PC-3 (cell line): ENCODE data around the gene PPP1R2. TPM values are rescaled to one million over a fixed set of nuclear protein-coding genes. Genes with fewer than 3 reads are reported as not detected.

Source experiments
- ATAC-seq: fragments of 200-7000 bp; cut with Tn5 transposase; 2 replicates; pipeline ENCODE4 v1.9.1; 2020; ENCODE audit warnings: mild to moderate bottlenecking, moderate library complexity
- BruUV-seq: library from RNA; stranded (reverse); fragments of 400-500 nt; replicated peaks from 2 replicates; lab custom pipeline; 2021; lab: Mats Ljungman, UMichigan
- CTCF ChIA-PET: fragments of 300-600 bp; sonication (Branson Sonifier 250); formaldehyde crosslinking; loops from one replicate; lab custom pipeline; 2022; ENCODE audit warnings: antibody characterized with exemption; lab: Charles Lee
- POLR2A ChIA-PET: fragments of 300-600 bp; sonication (Branson Sonifier 250); formaldehyde crosslinking; loops from one replicate; lab custom pipeline; 2022; ENCODE audit warnings: antibody characterized with exemption; ENCODE audit not compliant: unreplicated experiment; lab: Charles Lee
- DNase-seq: peaks from one replicate; pipeline ENCODE4 v3.0.0-alpha.2; 2015
- H2AFZ ChIP-seq: fragments of 300-600 bp; sonication (generic); 2 replicates; pipeline ENCODE4 v1.6.0; 2016; ENCODE audit warnings: antibody characterized with exemption, low read length
- H3F3A ChIP-seq: fragments of 300-600 bp; sonication (generic); one replicate; pipeline ENCODE4 v1.6.0; 2017; ENCODE audit warnings: antibody characterized with exemption, low read length, control low read depth, mild to moderate bottlenecking; ENCODE audit not compliant: unreplicated experiment
- H3K27ac ChIP-seq: fragments of 300-600 bp; sonication (generic); 2 replicates; pipeline ENCODE4 v1.5.1; 2016; ENCODE audit warnings: mild to moderate bottlenecking, low read length
- H3K27me3 ChIP-seq: fragments of 300-600 bp; sonication (generic); 2 replicates; pipeline ENCODE4 v1.6.1; 2016; ENCODE audit warnings: low read length, mixed read lengths
- H3K36me3 ChIP-seq: fragments of 300-600 bp; sonication (generic); 2 replicates; pipeline ENCODE4 v1.6.1; 2016; ENCODE audit warnings: low read depth, mixed run types, low read length, mixed read lengths
- H3K4me1 ChIP-seq: fragments of 300-600 bp; sonication (generic); 2 replicates; pipeline ENCODE4 v1.5.1; 2016; ENCODE audit warnings: low read length; ENCODE audit not compliant: insufficient read depth
- H3K4me2 ChIP-seq: fragments of 300-600 bp; sonication (generic); 2 replicates; pipeline ENCODE4 v1.6.0; 2016; ENCODE audit warnings: low read length
- H3K4me3 ChIP-seq: fragments of 300-600 bp; sonication (generic); 2 replicates; pipeline ENCODE4 v1.5.1; 2016; ENCODE audit warnings: mild to moderate bottlenecking, low read length, mixed read lengths
- H3K79me2 ChIP-seq: fragments of 300-600 bp; sonication (generic); 2 replicates; pipeline ENCODE4 v1.6.1; 2017; ENCODE audit warnings: low read length, mixed read lengths
- H3K9ac ChIP-seq: fragments of 300-600 bp; sonication (generic); 2 replicates; pipeline ENCODE4 v1.6.0; 2016; ENCODE audit warnings: mild to moderate bottlenecking, low read length
- H3K9me2 ChIP-seq: fragments of 300-600 bp; sonication (generic); replicated peaks from 2 replicates; pipeline ENCODE4 v1.6.1; 2016; ENCODE audit warnings: mixed run types, low read length, mixed read lengths
- H3K9me3 ChIP-seq: fragments of 300-600 bp; sonication (generic); 2 replicates; pipeline ENCODE4 v1.6.1; 2016; ENCODE audit warnings: low read length, mixed read lengths
- H4K20me1 ChIP-seq: fragments of 300-600 bp; sonication (generic); 2 replicates; pipeline ENCODE4 v1.6.1; 2016; ENCODE audit warnings: low read length, mixed read lengths
- EZH2 ChIP-seq: fragments of 300-600 bp; sonication (generic); IDR thresholded peaks from one replicate; pipeline ENCODE4 v1.6.1; 2017; ENCODE audit warnings: antibody characterized with exemption, mild to moderate bottlenecking, low read length; ENCODE audit not compliant: unreplicated experiment
- EZH2phosphoT487 ChIP-seq: fragments of 300-600 bp; sonication (generic); IDR thresholded peaks from 2 replicates; pipeline ENCODE4 v1.6.1; 2018; ENCODE audit warnings: mild to moderate bottlenecking, antibody characterized with exemption, low read length, borderline replicate concordance
- intact Hi-C: fragments of 100-400 bp; cut with micrococcal nuclease; formaldehyde crosslinking; loops from 2 replicates; pipeline ENCODE4 v1.9.0; 2023
- total RNA-seq: library from RNA; depleted of rRNA; stranded (reverse); fragments of >200 nt; gene quantifications from 2 replicates; pipeline ENCODE4 v1.2.3, GENCODE V29; 2014
- TF ChIP-seq, protein P1 (sequence below): fragments of 300-600 bp; sonication (generic); conservative IDR thresholded peaks from 2 replicates; pipeline ENCODE4 v1.5.1; 2017; ENCODE audit warnings: antibody characterized with exemption, low read depth, mild to moderate bottlenecking, low read length

Gene PPP1R2
- total RNA-seq, 1 experiment from 2014 or later = 132 TPM

DNA sequence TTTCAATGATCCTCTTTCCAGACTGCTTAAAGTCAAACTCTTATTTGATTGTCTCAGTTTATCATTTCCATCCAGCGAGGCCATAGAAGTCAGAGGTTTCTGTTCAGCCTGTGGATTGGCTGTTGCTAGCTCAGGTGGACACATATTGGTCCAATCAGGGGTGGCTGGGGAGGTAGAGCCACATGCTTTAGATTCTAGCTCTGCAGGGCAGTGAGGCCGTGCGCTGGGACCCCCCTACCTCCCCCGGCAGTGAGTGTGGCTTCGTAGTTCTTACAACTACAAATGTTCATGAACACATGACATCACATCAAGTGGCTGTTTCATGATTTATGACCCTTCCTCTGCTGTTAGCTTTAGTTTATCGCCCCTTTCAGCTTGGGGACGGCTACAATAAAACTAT lies 22.6 kb upstream of the PPP1R2 start:
- BruUV-seq = no TSS peak
- POLR2A ChIA-PET = no interaction called here
- no peak for TF ChIP-seq EZH2phosphoT487
- TF ChIP-seq, protein P1, sequence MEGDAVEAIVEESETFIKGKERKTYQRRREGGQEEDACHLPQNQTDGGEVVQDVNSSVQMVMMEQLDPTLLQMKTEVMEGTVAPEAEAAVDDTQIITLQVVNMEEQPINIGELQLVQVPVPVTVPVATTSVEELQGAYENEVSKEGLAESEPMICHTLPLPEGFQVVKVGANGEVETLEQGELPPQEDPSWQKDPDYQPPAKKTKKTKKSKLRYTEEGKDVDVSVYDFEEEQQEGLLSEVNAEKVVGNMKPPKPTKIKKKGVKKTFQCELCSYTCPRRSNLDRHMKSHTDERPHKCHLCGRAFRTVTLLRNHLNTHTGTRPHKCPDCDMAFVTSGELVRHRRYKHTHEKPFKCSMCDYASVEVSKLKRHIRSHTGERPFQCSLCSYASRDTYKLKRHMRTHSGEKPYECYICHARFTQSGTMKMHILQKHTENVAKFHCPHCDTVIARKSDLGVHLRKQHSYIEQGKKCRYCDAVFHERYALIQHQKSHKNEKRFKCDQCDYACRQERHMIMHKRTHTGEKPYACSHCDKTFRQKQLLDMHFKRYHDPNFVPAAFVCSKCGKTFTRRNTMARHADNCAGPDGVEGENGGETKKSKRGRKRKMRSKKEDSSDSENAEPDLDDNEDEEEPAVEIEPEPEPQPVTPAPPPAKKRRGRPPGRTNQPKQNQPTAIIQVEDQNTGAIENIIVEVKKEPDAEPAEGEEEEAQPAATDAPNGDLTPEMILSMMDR = no peak
- no peak for TF ChIP-seq EZH2

DNA sequence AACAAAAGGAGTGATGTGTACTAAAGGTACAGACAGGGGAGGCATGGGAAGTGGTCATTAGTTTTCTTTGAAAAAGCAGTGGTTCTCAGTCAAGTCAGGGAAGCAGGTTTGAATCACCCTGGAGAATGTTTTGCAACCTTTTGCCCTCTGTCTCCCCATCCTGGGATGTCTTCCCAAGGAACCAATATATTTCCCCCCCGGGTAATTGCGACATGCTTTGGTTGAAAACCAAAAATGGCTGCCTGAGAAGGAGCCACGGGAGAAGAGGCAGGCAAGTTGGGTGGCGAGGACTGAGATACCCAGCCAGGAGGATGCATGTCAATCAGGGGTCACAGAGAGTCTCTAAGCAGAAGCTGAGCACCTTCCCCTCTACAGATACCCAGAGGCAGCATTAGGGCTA lies 20.2 kb upstream of the PPP1R2 start:
- ChIA-PET POLR2A (no interaction called here), CTCF (no interaction called here)
- Histone ChIP-seq H3K4me2 (no peak overlapping the region), H3K9me2 (no peaks in the 10 kb centered on the region), H2AFZ (no peak overlapping the region), H3K4me3 (no peak overlapping the region), H3K9me3 (no peaks in the 10 kb centered on the region), H3K36me3 (no peaks in the 10 kb centered on the region), H3F3A (no peaks in the 10 kb centered on the region), H3K9ac (no peak overlapping the region), H3K79me2 (no peaks in the 10 kb centered on the region), H3K27me3 (no peaks in the 10 kb centered on the region), H3K27ac (no peak overlapping the region), H4K20me1 (no peaks in the 10 kb centered on the region), H3K4me1 (peaks cover 24% of the 10 kb centered on the region)
- TF ChIP-seq EZH2phosphoT487 = no peak
- TF ChIP-seq, protein P1 = no peak
- no peak for TF ChIP-seq EZH2
- BruUV-seq = no TSS peak
- intact Hi-C loops = no loop called here
- DNase-seq (no peak), ATAC-seq (no peak)

More for the DNA sequence above, 22.6 kb upstream of the PPP1R2 start:
- H3F3A ChIP-seq = no peaks in the 10 kb centered on the region
- CTCF ChIA-PET = interaction anchor here (0.9 kb wide), 1 partner anchor 305 kb away, joined by 4 read pairs; no protein-coding TSS in a partner anchor
- no peak overlapping the region for H3K4me3 ChIP-seq
- H3K9me2 ChIP-seq = no peaks in the 10 kb centered on the region
- no peak overlapping the region for H2AFZ ChIP-seq
- no peaks in the 10 kb centered on the region for H3K79me2 ChIP-seq
- H3K4me1 ChIP-seq = peaks cover 9% of the 10 kb centered on the region
- intact Hi-C loops = no loop called here
- no peaks in the 10 kb centered on the region for H3K36me3 ChIP-seq
- no peaks in the 10 kb centered on the region for H4K20me1 ChIP-seq
- H3K27ac ChIP-seq = no peak overlapping the region
- no peaks in the 10 kb centered on the region for H3K9me3 ChIP-seq
- H3K9ac ChIP-seq = no peak overlapping the region
- H3K4me2 ChIP-seq = no peak overlapping the region
- ATAC-seq (no peak), DNase-seq (no peak)
- no peaks in the 10 kb centered on the region for H3K27me3 ChIP-seq

- peak; percentile 78 for DNase-seq
- H3K4me1 ChIP-seq = peaks cover 15% of the 10 kb centered on the region
- peak overlapping the region; percentile 24; the same call in 1 of the 2 replicates for H3K4me2 ChIP-seq
- H3K9me3 ChIP-seq = no peaks in the 10 kb centered on the region
- H2AFZ ChIP-seq = peak overlapping the region; percentile 17; the same call in 1 of the 2 replicates
- intact Hi-C loops = loop anchor here (2.0 kb wide), 2 partner anchors 291 to 355 kb away; no protein-coding TSS in a partner anchor
- ChIA-PET POLR2A (no interaction called here), CTCF (interaction anchor here (0.6 to 1.1 kb wide), 3 partner anchors 16 to 289 kb away, joined by 3 to 4 read pairs (median 4); partner anchors contain the start of gene XXYLT1)
- H3K4me3 ChIP-seq = no peak overlapping the region
- no peaks in the 10 kb centered on the region for H3K36me3 ChIP-seq
- H3K79me2 ChIP-seq = no peaks in the 10 kb centered on the region
- no peaks in the 10 kb centered on the region for H3K9me2 ChIP-seq
- H3F3A ChIP-seq = no peaks in the 10 kb centered on the region
- no peak overlapping the region for H3K9ac ChIP-seq
- BruUV-seq = no TSS peak
- TF ChIP-seq, protein P1 = no peak
- TF ChIP-seq EZH2 = no peak
- TF ChIP-seq EZH2phosphoT487 = no peak
- H3K27ac ChIP-seq = 0 out of 2 replicates have a peak overlapping the region, but pooled peaks have one; percentile 17
- H4K20me1 ChIP-seq = no peaks in the 10 kb centered on the region
- ATAC-seq = peak; percentile 89
- H3K27me3 ChIP-seq = no peaks in the 10 kb centered on the region
Observed at GRCh38 chr3:195559723-195560409, 16.7 kb upstream of the PPP1R2 start.
